Skeletal muscle satellite cell (primary cell): Measurements from ENCODE around the gene C16orf87. TPM values are rescaled to one million over a fixed set of nuclear protein-coding genes. Genes with fewer than 3 reads are reported as not detected.
"Not testable (repeated sequence)": the region's sequence is repeated elsewhere in the genome, so short reads cannot be mapped to it uniquely, and the experiment has no call there.

Source experiments
- H3K27me3 ChIP-seq: 2 replicates; pipeline ENCODE4 v1.7.0; 2013; ENCODE audit warnings: low read length; ENCODE audit not compliant: control insufficient read depth, insufficient read depth
- H3K36me3 ChIP-seq: 2 replicates; pipeline ENCODE4 v1.7.0; 2013; ENCODE audit warnings: mild to moderate bottlenecking, control low read depth, low read length; ENCODE audit not compliant: insufficient read depth
- H3K4me1 ChIP-seq: 2 replicates; pipeline ENCODE4 v1.7.0; 2013; ENCODE audit warnings: low read length; ENCODE audit not compliant: control insufficient read depth, insufficient read depth
- H3K4me2 ChIP-seq: 2 replicates; pipeline ENCODE4 v1.7.0; 2013; ENCODE audit warnings: mild to moderate bottlenecking, low read length
- H3K4me3 ChIP-seq: 2 replicates; pipeline ENCODE4 v1.7.0; 2013; ENCODE audit warnings: low read length
- H3K9ac ChIP-seq: 2 replicates; pipeline ENCODE4 v1.7.0; 2013; ENCODE audit warnings: mild to moderate bottlenecking, low read depth, low read length, moderate library complexity
- H3K9me3 ChIP-seq: replicated peaks from 2 replicates; pipeline ENCODE4 v1.7.0; 2013; ENCODE audit warnings: mild to moderate bottlenecking, control low read depth, low read length
- total RNA-seq: library from RNA; depleted of rRNA; stranded (reverse); fragments of >200 nt; gene quantifications from 2 replicates; pipeline ENCODE4 v1.2.3, GENCODE V29; 2012; rRNA removed

Gene C16orf87, protein sequence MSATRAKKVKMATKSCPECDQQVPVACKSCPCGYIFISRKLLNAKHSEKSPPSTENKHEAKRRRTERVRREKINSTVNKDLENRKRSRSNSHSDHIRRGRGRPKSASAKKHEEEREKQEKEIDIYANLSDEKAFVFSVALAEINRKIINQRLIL
- total RNA-seq: 4.8 and 5.1 TPM in 2 replicates

DNA sequence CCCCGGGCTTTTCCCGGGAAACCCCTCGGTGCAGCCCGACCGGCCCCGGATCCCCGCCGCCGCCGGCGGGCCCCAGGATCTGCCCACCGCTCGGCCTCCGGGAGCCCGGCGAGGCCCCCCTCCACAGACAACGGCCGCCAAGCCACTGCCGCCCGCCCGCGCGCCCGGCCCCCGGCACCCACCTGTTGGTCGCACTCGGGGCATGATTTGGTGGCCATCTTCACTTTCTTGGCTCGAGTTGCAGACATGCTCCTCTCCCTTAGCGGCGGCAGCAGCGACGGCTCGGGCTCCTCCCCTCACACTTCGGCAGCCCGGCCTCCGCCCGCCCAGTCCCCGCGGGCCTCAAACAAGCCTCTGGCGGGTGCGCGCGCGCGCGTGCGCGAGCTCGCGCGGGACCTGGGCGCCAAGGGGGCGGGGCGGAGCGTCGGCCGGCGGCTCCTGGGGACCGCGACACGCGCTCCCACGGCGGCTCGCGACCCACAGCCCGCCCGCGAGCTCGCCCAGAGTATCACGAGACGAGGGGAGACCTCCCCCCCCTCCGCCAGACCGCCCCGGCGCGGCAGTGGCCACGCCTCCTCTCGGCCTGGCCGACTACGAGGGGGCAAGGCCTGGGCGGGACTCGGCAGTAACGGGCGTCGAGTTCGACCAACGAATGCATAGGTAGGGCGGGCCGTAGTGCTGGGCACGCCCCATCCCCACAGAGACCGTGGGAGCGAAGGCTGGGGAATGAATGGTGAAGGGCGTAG, at the start of gene C16orf87:
Gene C16orf87 (minus strand): TSS at position 279 of the 746 bp plus-strand sequence. CDS start 31 bp downstream, at position 248.
- peak within 1 kb of the TSS; percentile 92 for H3K4me3 ChIP-seq
- H3K4me2 ChIP-seq: peak within 1 kb of the TSS; percentile 85
- peaks cover 15% of the 10 kb centered on the region for H3K4me1 ChIP-seq

DNA sequence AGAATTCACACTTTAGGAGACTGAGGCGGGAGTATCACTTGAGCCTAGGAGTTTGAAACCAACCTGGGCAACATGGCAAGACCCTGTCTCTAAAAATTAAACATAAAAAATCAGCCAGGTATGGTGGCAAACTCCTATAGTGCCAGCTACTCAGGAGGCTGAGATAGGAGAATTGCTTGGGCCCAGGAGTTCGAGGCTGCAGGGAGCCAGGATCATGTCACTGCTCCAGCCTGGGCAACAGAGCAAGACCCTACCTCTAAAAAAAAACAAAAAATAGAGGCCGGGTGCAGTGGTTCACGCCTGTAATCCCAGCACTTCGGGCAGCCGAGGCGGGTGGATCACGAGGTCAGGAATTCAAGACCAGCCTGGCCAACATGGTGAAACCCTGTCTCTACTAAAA, 44.3 kb upstream of the C16orf87 start:
- H3K27me3 ChIP-seq: peaks cover 13% of the 10 kb centered on the region
- H3K4me3 ChIP-seq: no peak overlapping the region
- no peaks in the 10 kb centered on the region for H3K36me3 ChIP-seq
- no peaks in the 10 kb centered on the region for H3K4me1 ChIP-seq
- H3K9me3 ChIP-seq: no peaks in the 10 kb centered on the region
- H3K4me2 ChIP-seq: no peak overlapping the region
- H3K9ac ChIP-seq: no peak overlapping the region

More for the DNA sequence above, at the start of gene C16orf87:
- no peaks in the 10 kb centered on the region for H3K27me3 ChIP-seq
- no peaks in the 10 kb centered on the region for H3K36me3 ChIP-seq
- H3K9ac ChIP-seq: peak within 1 kb of the TSS; percentile 94
- H3K9me3 ChIP-seq: no peaks in the 10 kb centered on the region

DNA sequence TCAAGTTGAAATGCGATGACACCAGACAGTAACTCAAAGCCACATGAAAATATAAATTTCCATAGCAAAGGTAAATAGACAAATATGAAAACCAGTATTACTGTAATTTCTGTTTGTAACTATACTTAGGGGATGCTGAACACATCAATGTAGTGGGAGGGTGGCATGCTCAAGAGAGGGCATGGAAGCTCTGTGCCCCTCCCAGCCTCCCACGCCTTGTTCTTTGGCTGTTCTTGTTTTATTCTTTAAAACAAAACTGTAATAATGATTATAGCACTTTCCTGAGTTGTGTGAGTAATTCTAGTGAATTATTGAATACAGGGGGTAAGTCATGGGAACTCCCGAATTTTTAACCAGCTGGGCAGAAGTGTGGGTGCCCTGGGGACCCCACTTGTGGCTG, 42.2 kb upstream of the C16orf87 start:
- Histone ChIP-seq H3K36me3 (no peaks in the 10 kb centered on the region), H3K9ac (no peak overlapping the region), H3K27me3 (no peaks in the 10 kb centered on the region), H3K4me2 (no peak overlapping the region), H3K4me3 (no peak overlapping the region), H3K4me1 (no peaks in the 10 kb centered on the region), H3K9me3 (no peaks in the 10 kb centered on the region)

DNA sequence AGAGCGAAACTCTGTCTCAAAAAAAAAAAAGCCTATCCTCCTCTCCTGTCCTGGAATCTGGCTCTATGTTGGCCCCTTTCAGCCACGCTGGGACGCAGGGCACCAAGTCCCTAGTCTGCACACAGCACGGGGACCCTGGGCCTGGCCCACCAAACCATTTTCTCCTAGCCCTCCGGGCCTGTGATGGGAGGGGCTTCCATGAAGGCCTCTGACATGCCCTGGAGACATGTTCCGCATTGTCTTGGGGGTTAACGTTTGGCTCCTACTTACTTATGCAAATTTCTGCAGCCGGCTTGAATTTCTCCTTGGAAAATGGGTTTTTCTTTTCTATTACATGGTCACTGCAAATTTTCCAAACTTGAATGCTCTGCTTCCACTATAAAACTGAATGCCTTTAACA, 40.6 kb upstream of the C16orf87 start:
- Histone ChIP-seq H3K4me2 (no peak overlapping the region), H3K9ac (no peak overlapping the region)

DNA sequence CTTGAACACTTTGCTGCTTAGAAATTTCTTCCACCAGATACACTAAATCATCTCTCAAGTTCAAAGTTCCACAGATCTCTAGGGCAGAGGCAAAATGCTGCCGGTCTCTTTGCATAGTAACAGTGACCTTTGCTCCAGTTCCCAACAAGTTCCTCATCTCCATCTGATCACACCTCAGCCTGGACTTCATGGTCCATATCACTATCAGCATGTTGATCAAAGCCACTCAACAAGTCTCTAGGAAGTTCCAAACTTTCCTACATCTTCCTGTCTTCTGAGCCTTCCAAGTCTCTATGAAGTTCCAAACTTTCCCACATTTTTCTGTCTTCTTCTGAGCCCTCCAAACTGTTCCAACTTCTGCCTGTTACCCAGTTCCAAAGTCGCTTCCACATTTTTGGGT, 37.9 kb upstream of the C16orf87 start:
- H3K36me3 ChIP-seq, H3K4me1 ChIP-seq, H3K4me3 ChIP-seq, H3K9ac ChIP-seq, H3K27me3 ChIP-seq, H3K4me2 ChIP-seq, H3K9me3 ChIP-seq: not testable (repeated sequence)

More for the DNA sequence above, 40.6 kb upstream of the C16orf87 start:
- Histone ChIP-seq H3K4me3 (no peak overlapping the region), H3K36me3 (no peaks in the 10 kb centered on the region), H3K27me3 (no peaks in the 10 kb centered on the region), H3K9me3 (no peaks in the 10 kb centered on the region), H3K4me1 (no peaks in the 10 kb centered on the region)

DNA sequence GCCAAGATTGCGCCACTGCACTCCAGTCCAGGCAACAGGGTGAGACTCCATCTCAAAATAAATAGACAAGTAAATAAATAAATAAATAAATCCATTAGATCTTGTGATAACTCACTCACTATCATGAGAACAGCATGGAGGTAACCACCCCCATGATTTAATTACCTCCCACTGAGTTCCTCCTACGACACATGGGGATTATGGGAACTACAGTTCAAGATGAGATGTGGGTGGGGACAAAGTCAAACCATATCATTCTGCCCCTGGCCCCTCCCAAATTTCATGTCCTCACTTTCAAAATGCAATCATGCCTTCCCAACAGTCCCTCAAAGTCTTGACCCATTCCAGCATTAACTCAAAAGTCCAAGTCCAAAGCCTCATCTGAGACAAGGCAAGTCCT, 36.5 kb upstream of the C16orf87 start:
- H3K4me3 ChIP-seq, H3K9me3 ChIP-seq, H3K9ac ChIP-seq, H3K27me3 ChIP-seq, H3K4me1 ChIP-seq, H3K36me3 ChIP-seq, H3K4me2 ChIP-seq: not testable (repeated sequence)

DNA sequence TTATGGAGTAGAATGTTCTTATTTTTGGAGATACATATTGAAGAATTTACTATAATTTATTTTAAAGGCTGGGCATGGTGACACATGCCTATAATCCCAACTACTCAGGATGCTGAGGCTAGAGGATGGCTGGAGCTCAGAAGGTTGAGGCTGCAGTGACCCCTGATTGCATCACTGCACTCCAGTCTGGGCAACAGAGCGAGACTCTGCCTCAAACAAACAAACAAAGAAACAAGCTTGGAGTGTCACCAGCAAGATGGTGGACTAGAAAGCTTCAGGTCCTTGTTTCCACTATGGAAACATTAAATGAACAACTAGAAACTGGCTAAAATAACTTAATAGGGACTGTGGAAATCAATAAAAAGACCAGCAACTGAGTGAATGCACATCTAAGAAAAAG, 35.3 kb upstream of the C16orf87 start:
- H3K4me2 ChIP-seq: no peak overlapping the region

DNA sequence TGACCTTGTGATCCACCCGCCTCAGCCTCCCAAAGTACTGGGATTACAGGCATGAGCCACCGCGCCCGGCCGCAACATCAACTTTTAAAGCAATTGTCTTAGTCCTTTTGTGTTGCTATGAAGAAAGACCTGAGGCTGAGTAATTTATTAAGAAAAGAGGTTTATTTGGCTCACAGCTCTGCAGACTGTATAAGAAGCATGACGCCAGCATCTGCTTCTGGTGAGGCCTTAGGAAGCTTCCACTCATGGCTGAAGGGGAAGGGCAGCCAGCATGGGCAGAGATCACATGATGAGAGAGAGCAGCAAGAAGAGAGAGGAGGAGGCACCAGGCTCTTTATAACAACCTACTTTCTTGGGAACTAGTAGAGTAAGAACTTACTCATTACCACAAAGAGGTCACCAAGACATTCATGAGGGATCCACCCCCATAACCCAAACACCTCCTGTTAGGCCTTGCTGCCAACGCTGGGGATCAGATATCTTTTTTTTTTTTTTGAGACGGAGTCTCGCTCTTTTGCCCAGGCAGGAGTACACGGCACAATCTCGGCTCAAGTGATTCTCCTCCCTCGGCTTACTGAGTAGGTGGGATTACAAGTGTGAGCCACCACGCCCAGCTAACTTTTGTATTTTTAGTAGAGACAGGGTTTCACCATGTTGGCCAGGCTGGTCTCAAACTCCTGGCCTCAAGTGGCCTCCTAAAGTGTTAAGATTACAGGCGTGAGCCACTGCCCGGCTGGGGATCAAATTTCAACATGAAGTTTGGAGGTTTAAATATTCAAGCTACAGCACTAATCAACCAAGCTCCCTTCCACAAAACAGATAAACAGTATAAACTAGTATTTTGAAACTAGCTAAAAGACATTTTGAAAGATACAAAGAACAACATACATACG, 31.8 kb upstream of the C16orf87 start:
- no peak overlapping the region for H3K9ac ChIP-seq
- H3K27me3 ChIP-seq: no peaks in the 10 kb centered on the region
- H3K4me2 ChIP-seq: no peak overlapping the region

More for the DNA sequence above, 35.3 kb upstream of the C16orf87 start:
- no peaks in the 10 kb centered on the region for H3K36me3 ChIP-seq
- H3K4me1 ChIP-seq: peaks cover 3% of the 10 kb centered on the region
- H3K4me3 ChIP-seq: no peak overlapping the region
- no peak overlapping the region for H3K9ac ChIP-seq
- H3K27me3 ChIP-seq: no peaks in the 10 kb centered on the region
- H3K9me3 ChIP-seq: no peaks in the 10 kb centered on the region

DNA sequence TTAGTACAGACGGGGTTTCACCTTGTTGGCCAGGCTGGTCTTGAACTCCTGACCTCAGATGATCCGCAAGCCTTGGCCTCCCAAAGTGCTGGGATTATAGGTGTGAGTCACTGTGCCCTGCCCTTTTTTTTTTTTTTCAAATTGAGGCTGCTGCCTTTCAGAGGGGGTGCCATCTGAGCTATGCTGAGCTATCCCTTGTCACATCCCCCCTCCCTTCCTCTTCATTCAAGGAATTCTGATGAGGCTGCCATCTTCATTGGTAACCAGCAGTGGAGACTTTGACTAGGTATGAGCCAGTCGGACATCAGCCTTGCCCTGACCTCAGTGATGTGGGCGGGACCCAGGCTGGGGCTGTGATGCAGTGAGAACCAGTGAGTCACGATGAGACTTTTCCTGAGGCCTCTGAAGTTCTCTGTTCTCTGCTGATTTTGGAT, 28.8 kb upstream of the C16orf87 start:
- no peak overlapping the region for H3K4me2 ChIP-seq
- H3K9ac ChIP-seq: no peak overlapping the region
- H3K4me3 ChIP-seq: no peak overlapping the region
- H3K27me3 ChIP-seq: no peaks in the 10 kb centered on the region
- no peaks in the 10 kb centered on the region for H3K36me3 ChIP-seq
- peaks cover 16% of the 10 kb centered on the region for H3K4me1 ChIP-seq
- H3K9me3 ChIP-seq: no peaks in the 10 kb centered on the region

More for the DNA sequence above, 31.8 kb upstream of the C16orf87 start:
- Histone ChIP-seq H3K36me3 (no peaks in the 10 kb centered on the region), H3K9me3 (no peaks in the 10 kb centered on the region), H3K4me1 (peaks cover 16% of the 10 kb centered on the region), H3K4me3 (no peak overlapping the region)

DNA sequence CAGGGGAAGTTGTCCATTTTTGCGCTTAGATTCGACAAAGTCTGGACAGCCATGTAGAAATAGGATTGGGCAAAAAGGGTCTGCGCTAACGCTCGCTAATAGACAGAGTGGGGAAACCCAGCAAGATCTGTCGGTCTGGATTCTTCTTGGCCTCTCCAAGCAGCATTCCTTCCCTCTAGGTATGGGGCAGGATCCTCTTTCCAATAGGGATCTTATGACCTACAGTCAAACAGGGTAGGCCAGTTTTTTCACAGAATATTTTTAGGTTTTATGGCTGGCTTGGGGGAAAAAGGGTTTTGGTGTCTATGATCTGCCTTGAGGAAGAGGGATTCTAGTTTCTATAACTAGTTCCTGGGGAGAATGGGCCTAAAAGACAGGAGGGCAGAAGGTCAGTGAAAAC, 27.2 kb upstream of the C16orf87 start:
- H3K4me1 ChIP-seq: peaks cover 13% of the 10 kb centered on the region
- no peaks in the 10 kb centered on the region for H3K36me3 ChIP-seq

DNA sequence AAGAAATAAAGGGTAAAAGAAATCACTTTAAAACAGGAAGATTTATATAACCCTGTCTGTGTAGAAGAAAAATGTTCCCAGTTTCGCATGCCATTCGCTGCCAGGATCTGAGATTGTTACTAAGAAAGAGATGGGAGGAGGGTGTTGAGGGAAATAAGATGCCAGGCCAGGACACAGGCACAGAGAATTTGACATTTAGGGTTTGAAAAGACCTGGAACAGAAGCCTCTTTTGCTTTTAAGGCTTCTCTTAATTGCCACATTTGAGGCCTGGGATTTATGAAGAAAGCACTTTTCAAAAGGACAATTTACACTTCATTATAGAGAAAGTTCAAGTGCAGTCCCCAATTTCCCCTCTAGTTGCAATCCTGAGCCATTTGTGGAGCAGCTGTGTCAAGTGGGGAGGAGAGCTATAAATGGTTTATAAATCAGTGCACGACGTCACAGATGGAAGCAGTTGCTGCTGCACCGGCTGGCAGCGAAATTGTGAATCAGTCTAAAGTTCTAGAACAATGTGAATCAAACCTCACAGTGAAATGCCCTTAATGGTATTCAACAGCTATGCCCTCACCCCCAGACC, 26.5 kb upstream of the C16orf87 start:
- Histone ChIP-seq H3K4me2 (no peak overlapping the region), H3K9me3 (no peaks in the 10 kb centered on the region), H3K27me3 (no peaks in the 10 kb centered on the region), H3K4me3 (no peak overlapping the region), H3K36me3 (no peaks in the 10 kb centered on the region), H3K4me1 (peaks cover 13% of the 10 kb centered on the region), H3K9ac (no peak overlapping the region)

More for the DNA sequence above, 27.2 kb upstream of the C16orf87 start:
- Histone ChIP-seq H3K9ac (no peak overlapping the region), H3K4me2 (no peak overlapping the region), H3K9me3 (no peaks in the 10 kb centered on the region), H3K4me3 (no peak overlapping the region), H3K27me3 (no peaks in the 10 kb centered on the region)
